ENCODE results near the gene KLHL5. TPM values are rescaled to one million over a fixed set of nuclear protein-coding genes. Genes with fewer than 3 reads are reported as not detected.

KLHL5 gene
- total RNA-seq, 2 donors from 2014 or later = 25.1 to 41.1 TPM

DNA sequence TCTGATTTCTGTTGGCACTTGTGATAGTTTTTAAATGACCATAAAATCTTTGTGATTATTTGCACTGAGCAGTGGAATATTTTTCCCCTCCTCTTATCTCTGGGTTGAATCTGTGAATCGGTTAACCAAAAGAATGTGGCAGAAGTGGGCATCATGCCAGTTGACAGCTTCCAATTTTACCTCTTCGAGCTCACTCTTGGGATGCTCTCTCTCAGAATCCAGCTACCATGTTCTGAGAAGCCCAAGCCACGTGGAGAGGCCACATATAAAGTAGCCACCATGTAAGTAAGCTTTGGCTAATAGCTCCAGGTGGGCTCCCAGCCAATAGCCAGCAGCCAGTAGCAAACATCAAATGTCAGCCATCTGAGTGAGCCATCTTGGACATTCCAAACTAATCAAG, 107.4 kb downstream of the KLHL5 start:
- Histone ChIP-seq H3K27ac (ENCODE audit: low read depth, low read length) (no peak overlapping the region), H3K4me1 (ENCODE audit: control insufficient read depth, insufficient read depth, low read length) (no peaks in the 10 kb centered on the region), H3K27me3 (ENCODE audit: control insufficient read depth, insufficient read depth, low read length, poor library complexity, severe bottlenecking) (no peaks in the 10 kb centered on the region), H3K36me3 (ENCODE audit: control insufficient read depth, insufficient read depth, low read length) (no peaks in the 10 kb centered on the region), H3K9ac (ENCODE audit: extremely low read depth, low read length, poor library complexity, severe bottlenecking) (no peak overlapping the region), H3K9me3 (ENCODE audit: control insufficient read depth, low read length) (no peaks in the 10 kb centered on the region), H3K4me3 (ENCODE audit: low read length) (no peak overlapping the region)
- no peak for TF ChIP-seq CTCF (conservative IDR thresholded peaks at IDR 0.05)
- Mint-ChIP-seq H3K27me3 (ENCODE audit: insufficient read depth) (peaks cover 2% of the 10 kb centered on the region), H3K36me3 (ENCODE audit: low read depth) (no peaks in the 10 kb centered on the region), H3K4me1 (no peaks in the 10 kb centered on the region), H3K4me3 (no peak overlapping the region), H3K9me3 (no peaks in the 10 kb centered on the region), H3K27ac (no peak overlapping the region)
- WGBS, 2 experiments (ENCODE audit: insufficient coverage in 1 of 2, insufficient read length in 1 of 2) = 83 to 88% methylated on average over 3 of the region's 3 CpGs
- DNase-seq = no peak

- Mint-ChIP-seq H3K4me3 (no peak overlapping the region), H3K36me3 (ENCODE audit: low read depth) (no peaks in the 10 kb centered on the region), H3K27me3 (ENCODE audit: insufficient read depth) (peaks cover 10% of the 10 kb centered on the region), H3K9me3 (no peaks in the 10 kb centered on the region), H3K27ac (no peak overlapping the region), H3K4me1 (no peaks in the 10 kb centered on the region)
- 95 to 96% methylated on average over 10 to 12 of the region's 12 CpGs for WGBS, 2 experiments (ENCODE audit: insufficient coverage in 1 of 2, insufficient read length in 1 of 2)
- no peak overlapping the region for H3K9ac ChIP-seq (ENCODE audit: extremely low read depth, low read length, poor library complexity, severe bottlenecking)
- H3K4me3 ChIP-seq (ENCODE audit: low read length) = no peak overlapping the region
- no peaks in the 10 kb centered on the region for H3K4me1 ChIP-seq (ENCODE audit: control insufficient read depth, insufficient read depth, low read length)
- no peaks in the 10 kb centered on the region for H3K9me3 ChIP-seq (ENCODE audit: control insufficient read depth, low read length)
- no peaks in the 10 kb centered on the region for H3K36me3 ChIP-seq (ENCODE audit: control insufficient read depth, insufficient read depth, low read length)
- TF ChIP-seq CTCF (conservative IDR thresholded peaks at IDR 0.05) = no peak
- peaks cover 4% of the 10 kb centered on the region for H3K27me3 ChIP-seq (ENCODE audit: control insufficient read depth, insufficient read depth, low read length, poor library complexity, severe bottlenecking)
- no peak overlapping the region for H3K27ac ChIP-seq (ENCODE audit: low read depth, low read length)
- no peak for DNase-seq
Measured at GRCh38 chr4:39170301-39170700, 108.3 kb downstream of the KLHL5 start.

Other genes starting within 250 kb of the KLHL5 start
- under 1 TPM; 0.13 to 0.53 TPM for gene TLR6, start 205.4 kb upstream of the KLHL5 start, total RNA-seq
- gene FAM114A1, start 194.4 kb upstream of the KLHL5 start, total RNA-seq = 10 to 100 TPM; 19.3 to 39.3 TPM
- gene TMEM156, start 29.8 kb upstream of the KLHL5 start, total RNA-seq = not detected
- 10 to 100 TPM; 51.9 to 60.2 TPM for gene WDR19, start 120.3 kb downstream of the KLHL5 start, total RNA-seq